Inflammatory macrophage treated with lipopolysaccharide for 1 hour (primary cell): ENCODE data around the gene ZNF621.
"Not testable (repeated sequence)": the region's sequence is repeated elsewhere in the genome, so short reads cannot be mapped to it uniquely, and the experiment has no call there.

ENCODE experiments used
- DNase-seq, 2 donors: peaks; one replicate each; pipeline ENCODE4 v3.0.0-alpha.2; 2020 to 2022

The ZNF621 gene

DNA sequence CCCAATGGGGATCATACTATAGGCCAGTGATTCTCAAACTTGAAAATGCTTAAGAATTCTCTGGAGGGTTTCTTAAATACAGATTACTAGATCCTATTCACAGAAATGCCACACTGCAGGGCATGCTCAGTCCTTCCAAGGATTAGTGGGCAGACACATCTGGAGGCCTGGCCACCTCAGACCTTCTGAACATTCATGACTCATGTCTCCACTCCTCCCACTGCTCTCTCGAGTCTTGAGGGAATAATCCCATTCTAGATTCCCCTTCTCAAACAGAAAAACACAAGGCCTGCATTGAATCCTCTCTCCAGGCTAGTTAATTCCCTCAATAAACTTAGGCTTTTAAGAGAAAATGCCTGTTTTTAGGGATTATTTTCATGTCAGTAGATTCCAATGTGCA lies 22.1 kb downstream of the ZNF621 start:
- peak in 1 of 2 donors; percentile 19 for DNase-seq

DNA sequence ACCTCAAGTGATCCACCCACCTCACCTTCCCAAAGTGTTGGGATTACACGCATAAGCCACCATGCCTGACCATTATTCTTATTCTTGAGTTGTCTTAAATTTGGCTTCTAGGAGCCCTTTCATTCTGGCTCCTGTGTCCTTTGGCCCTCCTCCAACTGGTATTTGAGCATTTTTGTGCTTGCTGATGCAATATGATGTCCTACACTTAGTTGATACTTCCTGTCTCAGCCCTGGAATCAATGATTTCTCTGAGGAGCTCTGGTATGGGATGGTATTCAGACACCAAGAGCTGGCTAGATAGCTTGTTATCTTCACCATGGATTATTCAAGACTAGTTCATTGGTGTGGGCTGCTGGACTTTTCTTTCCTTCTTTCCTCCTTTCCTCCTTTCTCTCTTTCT lies 25.4 kb downstream of the ZNF621 start:
- no peak for DNase-seq

DNA sequence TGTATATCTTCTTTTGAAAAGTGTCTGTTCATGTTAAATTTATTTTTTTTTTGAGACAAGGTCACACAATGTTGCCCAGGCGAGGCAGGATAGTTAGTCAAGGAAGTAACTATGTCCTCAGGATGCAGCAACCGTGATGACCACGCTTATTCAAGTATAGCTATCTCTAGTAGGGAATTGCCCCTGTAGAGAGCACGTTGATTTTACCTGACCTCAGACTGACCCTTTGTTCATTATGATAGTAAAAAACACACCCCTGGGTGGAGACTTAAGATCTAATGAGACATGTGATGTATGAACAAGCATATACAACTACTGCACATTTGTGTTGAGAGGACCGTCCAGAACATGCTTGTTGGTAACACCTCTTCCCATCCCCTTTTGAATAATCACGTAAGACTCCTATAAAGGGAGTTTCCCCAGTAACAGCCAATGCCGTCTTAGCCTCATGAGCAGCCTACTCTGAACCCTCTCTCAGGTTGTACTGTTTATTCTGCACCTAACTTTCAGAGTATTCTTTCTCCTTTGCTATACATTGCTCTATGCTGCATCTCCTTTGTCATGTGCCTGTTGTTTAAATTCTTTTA lies 32.9 kb downstream of the ZNF621 start:
- no peak for DNase-seq

DNA sequence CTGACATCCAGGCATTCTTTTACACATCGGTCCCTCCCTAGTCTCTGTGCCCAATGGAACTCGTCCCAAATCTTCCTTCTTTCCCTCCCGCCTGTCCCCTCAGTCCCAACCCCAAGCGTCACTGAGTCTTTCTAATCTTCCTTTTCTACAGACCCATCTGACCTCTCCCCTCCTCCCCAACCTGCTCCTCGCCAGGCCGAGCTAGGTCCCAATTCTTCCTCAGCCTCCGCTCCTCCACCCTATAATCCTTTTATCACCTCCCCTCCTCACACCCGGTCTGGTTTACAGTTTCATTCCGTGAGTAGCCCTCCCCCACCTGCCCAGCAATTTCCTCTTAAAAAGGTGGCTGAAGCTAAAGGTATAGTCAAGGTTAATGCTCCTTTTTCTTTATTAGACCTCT lies 37.7 kb downstream of the ZNF621 start:
- not testable (repeated sequence) for DNase-seq

DNA sequence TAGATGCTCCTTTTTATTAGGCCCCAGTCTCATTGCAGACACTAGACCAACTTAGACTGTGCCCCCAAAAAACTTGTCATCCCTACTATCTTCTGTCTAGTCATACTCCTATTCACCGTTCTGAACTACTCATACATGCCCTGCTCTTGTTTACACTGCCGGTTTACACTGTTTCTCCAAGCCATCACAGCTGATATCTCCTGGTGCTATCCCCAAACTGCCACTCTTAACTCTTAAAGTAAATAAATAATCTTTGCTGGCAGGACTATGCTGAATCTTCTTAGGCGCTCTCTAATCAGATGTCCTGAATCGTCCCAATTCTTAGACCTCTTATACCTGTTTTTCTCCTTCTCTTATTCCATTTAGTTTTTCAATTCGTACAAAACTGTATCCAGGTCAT lies 40.9 kb downstream of the ZNF621 start:
- not testable (repeated sequence) for DNase-seq

DNA sequence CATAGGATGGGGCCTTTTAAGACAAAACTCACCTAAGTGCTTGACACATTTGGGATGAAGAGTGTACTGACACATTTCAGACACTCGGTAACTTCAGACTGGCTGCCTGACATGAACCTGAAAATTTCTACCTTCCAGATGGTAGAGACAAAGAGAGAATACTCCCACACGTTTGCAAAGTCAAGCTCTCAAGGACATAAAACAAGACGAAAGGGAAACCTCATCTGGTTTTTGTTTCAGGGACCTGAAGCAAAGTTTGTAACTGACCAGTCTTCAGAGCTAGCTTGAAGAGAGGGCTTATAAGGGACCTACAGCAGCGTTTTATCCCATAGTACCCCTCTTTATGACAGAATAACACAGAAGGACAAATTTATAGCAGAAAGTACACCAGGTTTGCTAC lies 41.9 kb downstream of the ZNF621 start:
- no peak for DNase-seq

DNA sequence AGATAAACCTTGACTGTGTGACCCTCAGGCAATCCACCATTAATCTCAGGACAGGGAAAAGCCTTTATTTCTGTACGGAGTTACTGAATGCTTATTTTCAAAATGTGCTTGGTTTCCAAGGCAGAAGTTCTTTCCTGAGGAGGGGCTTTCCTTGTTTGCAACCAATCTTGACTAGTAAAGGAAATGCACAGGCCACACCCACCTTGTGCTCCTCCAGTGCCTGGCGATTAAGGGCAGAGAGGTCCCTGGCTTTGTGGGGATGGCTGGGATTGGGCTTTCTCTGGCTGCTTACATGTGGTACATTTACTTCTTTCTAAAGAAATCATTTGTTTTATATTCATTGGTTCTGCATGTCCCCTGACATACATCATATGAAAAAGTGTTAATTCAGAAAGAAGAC lies 47.8 kb downstream of the ZNF621 start:
- DNase-seq = peak in 1 of 2 donors; percentile 8

DNA sequence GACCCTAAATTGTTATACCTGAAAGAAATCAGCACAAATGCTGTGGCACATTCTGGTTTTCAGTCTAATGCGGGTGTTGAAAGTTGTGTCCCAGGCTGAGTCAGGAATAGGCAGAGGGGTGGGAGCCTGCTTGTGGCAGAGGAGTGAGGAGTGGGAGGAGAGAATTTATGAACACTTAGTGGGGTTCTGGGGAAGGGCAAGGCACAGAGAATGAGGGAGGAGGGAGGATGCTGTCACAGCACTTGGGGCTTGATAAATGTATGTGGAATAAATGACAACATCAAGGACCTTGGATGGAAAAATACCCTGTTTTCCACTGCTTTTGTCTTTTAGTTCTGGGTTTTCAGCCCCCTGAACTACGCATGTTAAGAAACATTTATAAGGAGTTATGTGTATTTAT lies 49.3 kb downstream of the ZNF621 start:
- DNase-seq = no peak

DNA sequence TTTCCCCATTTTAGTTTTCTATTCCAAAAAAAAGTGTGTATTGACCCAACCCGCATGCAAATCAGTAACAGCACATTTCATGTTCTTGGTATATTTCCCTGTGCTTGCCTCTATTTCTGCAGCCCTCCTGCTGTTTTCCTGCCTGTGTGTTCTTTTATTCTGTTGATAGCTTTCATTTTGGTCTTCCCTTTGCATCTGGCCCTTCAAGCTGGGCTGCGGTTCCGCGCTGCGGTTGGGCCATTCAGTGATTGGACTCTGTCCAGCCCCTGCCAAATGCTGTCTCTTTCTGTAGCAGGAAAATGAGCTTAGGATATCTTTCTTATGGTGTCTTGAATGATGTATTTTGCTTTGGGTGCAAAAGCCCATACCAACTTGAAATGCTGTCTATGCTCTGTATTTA lies 49.9 kb downstream of the ZNF621 start:
- no peak for DNase-seq

DNA sequence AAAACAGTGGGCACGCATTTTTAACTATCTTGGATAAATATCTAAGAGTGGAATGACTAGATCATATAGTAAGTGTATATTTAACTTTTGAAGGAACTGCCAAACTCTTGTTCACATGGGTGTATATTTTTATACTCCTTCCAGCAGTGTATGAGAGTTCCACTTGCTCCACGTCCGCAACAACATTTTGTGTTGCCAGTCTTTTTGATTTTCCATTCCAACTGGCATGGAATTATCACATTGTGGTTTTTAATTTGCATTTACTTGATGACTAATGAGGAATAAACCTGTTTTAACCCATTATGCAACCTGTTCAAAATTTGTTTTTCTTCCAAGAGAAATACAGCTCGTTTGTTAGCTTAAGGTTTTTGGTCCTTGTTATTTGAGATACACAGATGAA lies 51.6 kb downstream of the ZNF621 start:
- no peak for DNase-seq

DNA sequence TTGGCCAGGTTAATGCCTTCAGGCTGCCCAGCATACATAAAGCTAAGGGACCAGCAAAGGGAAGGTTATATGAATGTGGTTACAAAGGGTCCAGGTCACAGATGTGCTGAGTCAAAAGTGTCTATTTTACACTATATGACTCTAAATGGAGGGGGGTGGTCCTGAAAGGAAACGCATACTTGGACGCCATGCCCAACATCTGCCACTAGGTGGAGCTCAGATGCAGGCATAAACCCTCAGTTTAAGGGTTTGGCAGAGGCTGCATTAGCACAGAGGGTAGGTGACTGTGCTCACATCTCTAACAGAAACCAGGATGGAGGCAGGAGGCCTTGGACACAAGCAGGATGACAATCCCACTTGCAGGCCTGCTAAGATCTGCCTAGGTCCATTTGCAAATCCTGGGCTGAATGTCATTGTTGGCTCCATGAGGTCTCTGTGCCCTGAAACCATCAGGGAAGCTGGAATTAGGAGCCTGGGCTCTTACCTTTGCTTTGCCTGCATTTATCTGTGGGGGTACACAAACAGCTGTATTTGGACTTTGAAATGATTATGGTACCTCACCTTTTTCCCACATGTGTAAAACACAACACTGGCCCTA lies 55.8 kb downstream of the ZNF621 start:
- peak; percentile 29 to 81 for DNase-seq

DNA sequence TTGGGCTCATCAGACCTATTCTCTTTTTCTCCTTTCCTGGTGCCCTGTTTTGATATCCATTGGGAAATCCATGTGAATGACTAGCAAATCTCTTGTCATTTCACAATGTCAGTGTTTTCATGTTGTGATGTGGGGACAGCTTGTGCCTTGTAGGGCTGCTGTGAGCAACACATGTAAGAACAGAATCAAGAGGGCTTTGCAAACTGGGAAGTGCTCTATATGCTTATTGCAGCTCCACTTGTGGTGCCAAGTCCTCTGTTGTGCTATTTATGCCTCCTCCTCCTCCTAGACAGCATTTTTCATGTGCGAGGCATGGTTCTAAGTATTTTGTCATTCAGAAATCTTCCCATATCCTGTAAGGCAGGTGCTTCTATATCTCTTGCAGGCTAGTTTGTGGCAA lies 56.4 kb downstream of the ZNF621 start:
- DNase-seq = no peak

DNA sequence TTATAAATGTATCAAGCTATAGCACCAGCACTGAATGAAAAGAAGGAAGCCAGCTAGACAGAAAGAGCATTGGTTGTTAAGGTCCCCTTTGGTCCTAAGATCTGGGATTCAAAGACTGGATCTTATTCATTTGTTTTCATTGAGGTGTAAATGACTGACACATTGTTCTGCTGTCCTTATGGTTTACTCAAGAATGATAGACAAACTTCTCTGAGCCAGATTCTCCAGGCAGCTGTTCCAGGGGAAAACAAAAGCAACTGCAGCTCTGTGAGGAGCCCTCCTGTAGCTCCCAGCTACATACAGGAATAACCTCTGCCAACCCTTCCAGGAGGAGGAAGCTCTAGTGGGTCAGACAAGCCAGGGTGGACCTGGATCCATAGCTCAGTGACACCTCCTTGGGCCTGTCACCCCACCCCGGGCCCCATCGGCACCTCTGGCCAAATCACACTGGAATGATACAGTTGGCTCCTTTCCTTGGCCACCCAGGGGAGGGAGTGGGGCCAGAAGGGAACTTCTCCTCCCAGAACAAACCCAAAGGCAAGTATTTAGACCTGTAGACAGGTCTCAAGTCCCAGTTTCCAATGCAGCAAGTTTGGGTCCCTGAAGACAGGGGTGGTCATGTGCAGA lies 57.8 kb downstream of the ZNF621 start:
- no peak for DNase-seq

DNA sequence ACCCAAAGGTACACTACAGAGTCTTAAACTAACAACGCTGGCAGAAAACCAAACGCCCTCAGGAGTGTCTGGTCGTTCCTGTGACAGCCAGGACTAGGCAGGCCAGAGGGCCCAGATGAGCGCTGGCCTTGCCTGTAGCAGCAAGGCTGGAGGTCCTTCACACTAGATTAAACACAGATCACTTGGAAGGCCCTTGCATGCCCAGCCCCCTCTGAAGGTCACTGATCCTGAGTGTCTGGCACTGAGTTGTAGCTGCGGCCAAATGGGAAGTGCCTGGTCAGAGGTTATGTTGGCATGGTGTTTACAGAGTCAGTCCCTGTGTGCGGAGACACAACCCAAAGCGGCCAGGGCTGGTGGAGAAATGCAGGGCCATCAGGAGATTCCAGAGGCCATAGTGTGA lies 58.9 kb downstream of the ZNF621 start:
- no peak for DNase-seq

DNA sequence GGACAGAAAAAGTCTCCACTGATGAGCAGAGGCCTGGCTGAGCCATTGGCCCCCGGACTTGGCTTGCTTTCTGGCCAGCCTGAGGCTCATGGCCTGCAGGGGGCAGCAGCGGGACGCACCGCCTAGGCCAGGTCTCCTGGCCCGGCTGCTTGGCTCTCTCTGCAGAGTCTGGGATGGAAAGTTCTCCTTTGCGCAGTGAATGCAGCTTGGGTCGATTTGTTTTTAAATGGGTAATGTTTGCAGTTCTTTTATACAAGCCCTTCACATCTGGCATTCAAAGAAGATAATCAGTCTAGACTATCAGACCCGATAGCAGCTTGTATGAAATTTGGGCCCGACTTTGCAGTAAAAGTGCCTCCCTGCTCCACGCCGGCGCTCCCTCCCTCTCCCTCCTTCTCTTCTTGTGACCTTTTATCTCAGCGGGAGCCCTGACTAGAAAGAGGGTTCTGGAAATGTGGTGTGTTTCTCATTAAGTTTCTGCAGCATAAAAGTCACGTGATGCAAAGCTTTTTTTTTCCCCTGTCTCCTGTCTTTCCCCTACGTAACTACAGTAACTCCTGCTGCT lies 59.9 kb downstream of the ZNF621 start:
- DNase-seq = peak; percentile 49 to 88

DNA sequence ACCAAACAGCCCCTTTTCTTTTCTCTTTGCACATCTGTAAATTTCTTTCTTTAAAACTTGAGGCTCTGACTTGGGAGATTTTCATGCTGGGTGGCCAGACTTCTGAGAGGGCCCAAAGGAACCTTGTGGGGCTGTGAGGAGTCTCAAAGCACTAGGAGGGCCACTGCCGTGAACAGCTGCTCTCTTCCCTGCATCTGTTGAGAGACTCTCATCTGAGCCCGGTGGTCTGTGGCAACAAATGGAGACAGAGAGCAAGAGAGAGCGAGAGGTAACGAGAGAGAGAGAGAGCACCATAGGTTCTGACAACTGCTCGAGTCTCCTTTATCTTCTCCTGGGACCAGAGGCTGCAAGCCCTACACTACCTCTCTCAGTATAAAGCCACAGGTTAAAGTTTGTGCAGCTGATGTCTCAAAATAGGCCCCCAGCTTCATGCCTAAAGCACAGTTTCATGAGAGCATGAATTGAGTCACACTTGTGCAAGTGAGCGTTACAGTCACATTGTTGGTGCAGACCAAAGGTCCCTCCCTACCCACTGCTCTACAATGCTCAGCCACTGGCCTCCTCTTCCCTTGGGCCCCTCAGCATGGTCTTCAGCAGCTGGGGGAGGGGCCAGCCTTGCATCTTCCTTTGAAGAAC lies 60.7 kb downstream of the ZNF621 start:
- no peak for DNase-seq

DNA sequence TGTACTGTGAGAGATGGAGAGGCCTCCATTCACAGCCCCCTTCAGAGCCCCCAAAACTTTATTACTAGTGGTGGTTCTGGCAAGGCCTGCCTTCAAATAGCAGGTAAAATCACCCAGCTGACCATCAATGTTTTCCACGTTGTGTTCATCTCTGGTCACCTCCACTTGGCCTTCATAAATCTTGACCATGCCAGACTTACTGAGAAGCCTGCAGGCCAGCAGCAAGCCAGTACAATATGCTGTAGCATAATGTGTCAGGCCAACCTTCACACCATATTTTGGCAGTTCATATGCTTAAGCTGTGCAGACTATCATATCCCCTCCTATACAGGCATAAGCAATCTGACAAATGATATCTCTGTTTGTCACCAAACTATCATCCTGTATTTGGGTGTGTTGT lies 62.1 kb downstream of the ZNF621 start:
- no peak for DNase-seq

DNA sequence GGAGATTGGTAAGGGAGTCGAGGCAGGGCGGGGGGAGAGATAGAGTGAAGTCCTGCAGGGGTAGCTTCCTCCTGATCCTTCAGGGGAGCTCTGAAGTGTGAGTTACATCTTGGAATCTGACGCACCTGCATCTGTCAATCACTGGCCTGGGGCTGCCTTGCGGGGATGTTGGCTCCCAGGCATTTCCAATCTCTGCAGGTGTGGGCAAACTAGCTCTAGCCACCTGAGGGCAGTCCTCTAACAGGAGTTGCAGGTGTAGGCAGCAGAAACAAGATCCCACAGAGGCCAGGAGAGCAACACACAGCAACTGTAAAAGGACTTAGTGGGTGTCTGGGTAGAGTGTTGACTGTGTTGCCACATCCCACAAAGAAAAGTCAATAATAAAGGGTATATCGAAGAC lies 63.6 kb downstream of the ZNF621 start:
- DNase-seq = no peak
